GM19438 (cell line): Measurements from ENCODE around the gene CEBPZOS.
"Not testable (repeated sequence)": the region's sequence is repeated elsewhere in the genome, so short reads cannot be mapped to it uniquely, and the experiment has no call there.

ENCODE experiments used
- ATAC-seq: cut with Tn5 transposase; IDR thresholded peaks from one replicate; pipeline ENCODE4 v1.9.1; 2021; ENCODE audit warnings: low read depth; ENCODE audit not compliant: unreplicated experiment

CEBPZOS gene

GRCh38 chr2:37190290-37190689 lies 6.0 kb upstream of the CEBPZOS start:
- no peak for ATAC-seq

DNA sequence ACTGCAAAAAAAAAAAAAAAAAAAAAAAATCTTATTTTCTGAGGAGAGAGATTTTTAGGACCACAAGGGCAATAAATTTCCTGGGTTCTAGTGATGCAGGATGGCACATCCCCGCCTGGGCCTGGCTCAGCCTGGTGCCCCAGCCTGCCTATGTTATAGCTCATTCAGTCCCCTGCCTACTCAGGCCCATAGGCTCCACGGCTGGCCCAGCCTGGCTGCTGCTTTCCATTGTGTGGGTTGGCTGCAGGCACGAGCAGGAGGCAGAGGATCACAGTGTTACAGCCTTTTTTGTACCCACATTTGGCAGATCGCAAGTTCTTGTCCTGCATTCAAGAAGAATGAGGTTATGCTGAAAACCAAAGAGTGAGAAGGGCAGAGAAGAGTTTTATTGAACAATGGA lies 5.0 kb upstream of the CEBPZOS start:
- ATAC-seq, result no peak

- ATAC-seq, result no peak
Observed at GRCh38 chr2:37191747-37192146, 4.5 kb upstream of the CEBPZOS start.

GRCh38 chr2:37192551-37192950 lies 3.7 kb upstream of the CEBPZOS start:
- no peak for ATAC-seq

DNA sequence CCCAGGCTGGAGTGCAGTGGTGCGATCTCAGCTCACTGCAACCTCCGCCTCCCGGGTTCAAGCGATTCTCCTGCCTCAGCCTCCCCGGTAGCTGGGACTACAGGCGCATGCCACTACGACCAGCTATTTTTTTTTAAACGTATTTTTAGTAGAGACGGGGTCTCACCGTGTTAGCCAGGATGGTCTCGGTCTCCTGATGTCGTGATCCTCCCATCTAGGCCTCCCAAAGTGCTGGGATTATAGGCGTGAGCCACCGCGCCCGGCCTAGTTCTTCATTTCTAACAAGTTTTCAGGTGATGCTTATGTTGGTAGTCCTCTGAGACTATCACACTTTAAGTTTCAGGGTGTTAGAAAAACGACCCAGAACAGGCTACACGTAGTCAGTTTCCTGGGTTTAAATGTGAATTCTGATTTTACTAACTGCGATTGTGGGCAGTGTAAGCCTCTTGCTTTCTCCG lies 405 bp upstream of the CEBPZOS start:
- not testable (repeated sequence) for ATAC-seq

DNA sequence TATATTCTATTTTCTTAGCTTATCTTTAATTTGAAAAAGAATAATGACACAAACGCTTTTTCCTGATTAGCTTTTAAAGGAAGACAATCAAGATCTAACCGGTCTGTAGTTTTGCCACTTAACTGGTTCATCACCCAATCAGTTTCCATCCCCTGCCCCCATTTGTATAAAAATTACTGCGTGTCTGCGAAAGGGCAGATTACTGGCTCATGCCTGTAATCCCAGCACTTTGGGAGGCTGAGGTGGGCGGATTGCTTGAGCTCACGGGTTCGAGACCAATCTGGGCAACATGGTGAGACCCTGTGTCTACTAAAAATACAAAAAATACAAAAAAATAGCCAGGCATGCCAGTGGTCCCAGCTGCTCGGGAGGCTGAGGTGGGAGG lies 2.4 kb downstream of the CEBPZOS start:
- no peak for ATAC-seq

GRCh38 chr2:37201208-37201607 lies 4.9 kb downstream of the CEBPZOS start:
- no peak for ATAC-seq

DNA sequence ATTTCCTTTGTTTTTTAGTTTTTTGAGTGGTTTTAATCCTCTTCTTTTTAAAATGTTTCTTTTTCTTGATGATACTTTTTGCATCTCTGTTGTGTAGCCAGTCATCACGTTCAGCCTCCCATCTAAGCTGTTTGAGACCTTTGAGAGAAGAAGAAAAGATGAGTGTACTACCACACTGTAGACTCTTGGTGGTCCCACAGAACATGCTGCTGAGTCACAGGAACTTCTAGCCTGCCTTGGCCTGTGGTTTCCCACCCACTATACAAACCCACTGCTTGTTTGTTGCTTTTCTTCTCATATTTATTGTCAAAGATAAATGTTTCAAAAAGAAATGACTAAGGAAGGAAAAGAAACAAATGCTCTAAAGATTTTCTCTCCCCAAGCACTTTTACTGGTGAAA lies 5.5 kb downstream of the CEBPZOS start:
- ATAC-seq, result no peak

DNA sequence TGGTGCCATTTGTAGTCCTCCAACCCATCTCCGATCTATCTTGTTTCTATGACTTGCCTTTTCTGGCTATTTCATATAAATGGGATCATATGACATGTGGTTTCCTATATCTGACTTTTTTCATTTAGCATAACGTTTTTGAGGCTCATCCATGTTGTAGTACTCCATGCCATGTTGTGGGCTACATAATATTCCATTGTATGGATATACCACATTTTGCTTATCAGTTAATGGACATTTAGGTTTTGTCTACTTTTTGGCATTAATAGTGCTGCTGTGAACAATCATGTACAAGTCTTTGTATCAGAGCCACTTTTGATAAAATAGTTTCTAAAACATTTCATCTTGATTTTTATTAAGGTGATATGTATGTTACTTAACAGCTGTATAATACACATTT lies 7.4 kb downstream of the CEBPZOS start:
- ATAC-seq, result no peak

DNA sequence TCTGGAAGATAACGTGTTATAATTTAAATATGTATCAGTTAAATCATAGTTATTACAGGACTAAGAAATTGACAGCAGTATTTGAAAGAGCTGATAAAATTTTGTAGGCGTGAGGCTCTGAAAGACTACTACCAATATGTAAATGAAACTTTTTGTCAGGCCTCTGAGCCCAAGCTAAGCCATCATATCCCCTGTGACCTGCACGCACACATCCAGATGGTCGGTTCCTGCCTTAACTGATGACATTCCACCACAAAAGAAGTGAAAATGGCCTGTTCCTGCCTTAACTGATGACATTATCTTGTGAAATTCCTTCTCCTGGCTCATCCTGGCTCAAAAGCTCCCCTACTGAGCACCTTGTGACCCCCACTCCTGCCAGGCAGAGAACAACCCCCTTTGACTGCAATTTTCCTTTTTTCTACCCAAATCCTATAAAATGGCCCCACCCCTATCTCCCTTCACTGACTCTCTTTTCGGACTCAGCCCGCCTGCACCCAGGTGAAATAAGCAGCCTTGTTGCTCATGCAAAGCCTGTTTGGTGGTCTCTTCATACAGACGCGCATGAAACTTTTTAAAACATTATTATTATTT lies 8.9 kb downstream of the CEBPZOS start:
- ATAC-seq, result not testable (repeated sequence)

DNA sequence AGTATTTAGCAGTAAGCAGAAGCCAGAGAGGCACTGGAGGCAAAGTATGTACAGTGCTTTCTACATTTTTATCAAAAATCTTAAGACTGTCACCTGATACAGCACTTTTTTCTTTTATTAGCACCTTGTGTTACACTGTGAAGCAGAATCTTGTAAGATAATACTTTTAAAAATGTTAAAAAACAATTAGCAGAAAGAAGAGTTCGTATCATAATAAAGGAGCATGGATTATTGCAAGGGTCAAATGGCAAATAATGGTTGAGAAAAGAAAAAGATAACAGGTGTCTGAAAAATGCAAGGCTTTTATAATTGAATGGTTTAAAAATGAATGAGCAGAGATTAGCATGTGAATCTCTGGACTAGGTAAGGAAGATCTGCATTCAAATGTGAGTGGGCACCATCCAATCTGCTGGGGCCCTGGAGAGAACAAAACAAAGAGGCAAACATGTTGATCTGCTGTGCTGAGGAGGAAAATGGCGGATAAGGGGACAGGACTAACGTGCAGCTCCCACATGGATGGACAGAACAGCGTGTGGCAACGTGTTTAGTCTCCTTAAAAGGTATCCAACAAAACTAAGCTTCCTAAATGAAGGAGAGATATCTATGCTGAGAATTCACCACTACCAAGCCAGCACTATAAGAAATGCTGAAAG lies 9.5 kb downstream of the CEBPZOS start:
- no peak for ATAC-seq

DNA sequence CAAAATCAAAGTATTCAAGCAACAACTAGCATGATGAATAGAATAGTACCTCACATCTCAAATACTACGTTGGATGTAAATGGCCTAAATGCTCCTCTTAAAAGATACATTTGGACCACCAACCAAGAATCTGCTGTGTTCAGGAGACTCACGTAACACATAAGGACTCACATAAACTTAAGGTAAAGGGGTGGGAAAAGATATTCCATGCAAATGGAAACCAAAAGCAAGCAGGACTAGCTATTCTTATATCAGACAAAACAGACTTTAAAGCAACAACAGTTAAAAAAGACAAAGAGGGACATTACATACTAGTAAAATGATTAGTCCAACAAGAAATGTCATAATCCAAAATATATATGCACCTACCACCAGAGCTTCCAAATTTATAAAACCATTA lies 10.5 kb downstream of the CEBPZOS start:
- not testable (repeated sequence) for ATAC-seq

- no peak for ATAC-seq
Observed at GRCh38 chr2:37211212-37211611, 14.9 kb downstream of the CEBPZOS start.

DNA sequence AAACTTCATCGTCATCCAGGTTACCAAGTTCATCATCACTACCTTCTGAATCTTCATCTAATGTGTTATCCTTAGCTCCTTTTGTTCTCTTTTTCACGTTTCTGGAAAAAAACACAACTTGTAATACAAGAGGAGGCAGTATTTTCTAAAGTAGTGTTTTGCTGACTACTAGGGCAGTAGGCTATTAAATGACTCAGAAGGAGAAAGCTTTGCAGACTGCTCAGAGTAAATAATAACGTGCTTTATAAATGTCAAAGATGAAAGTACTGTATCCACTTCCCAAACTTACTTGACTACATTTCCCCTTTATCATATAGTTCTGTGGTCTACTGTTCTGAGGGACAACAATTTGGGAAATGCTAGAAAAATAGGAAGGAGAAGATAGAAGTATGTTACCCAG lies 15.6 kb downstream of the CEBPZOS start:
- no peak for ATAC-seq

DNA sequence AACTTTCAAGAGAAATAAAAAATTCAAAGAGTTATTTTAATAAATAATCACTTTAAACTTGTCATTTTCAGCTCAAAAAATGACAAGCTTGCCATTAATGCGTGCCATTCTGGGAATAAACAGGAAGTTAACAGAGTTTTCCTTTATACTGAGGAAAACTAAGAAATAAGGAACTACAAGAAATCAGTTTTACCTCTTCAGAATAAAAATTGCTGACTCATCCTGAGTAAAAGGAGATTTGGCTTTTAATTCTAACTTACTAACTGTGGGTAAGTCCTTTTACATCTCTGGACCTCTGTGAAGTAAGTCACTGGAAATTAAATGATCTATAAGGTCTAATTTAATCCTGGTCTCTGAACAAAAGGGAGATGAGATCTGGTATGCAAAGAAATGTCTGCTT lies 19.0 kb downstream of the CEBPZOS start:
- ATAC-seq, result no peak

- ATAC-seq, result no peak
Observed at GRCh38 chr2:37219046-37219445, 22.8 kb downstream of the CEBPZOS start.

DNA sequence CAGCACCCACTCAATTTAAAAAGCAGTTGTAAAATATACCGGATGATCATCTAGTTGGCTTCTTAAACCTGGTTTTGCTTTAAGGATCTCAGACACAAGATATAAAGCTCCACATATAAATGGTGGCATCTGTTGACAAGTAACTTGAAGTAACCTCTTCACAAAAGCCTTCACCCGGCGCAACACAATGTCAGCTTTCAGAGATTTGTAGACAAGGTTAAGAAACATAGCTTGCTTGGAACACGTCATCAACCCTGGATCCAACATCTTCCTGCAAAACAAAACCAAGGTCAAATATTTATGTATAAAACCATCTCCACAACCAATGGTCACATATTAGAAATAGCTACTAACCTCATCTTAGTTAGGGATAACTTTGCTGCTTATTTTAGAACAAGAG lies 26.8 kb downstream of the CEBPZOS start:
- ATAC-seq, result no peak

DNA sequence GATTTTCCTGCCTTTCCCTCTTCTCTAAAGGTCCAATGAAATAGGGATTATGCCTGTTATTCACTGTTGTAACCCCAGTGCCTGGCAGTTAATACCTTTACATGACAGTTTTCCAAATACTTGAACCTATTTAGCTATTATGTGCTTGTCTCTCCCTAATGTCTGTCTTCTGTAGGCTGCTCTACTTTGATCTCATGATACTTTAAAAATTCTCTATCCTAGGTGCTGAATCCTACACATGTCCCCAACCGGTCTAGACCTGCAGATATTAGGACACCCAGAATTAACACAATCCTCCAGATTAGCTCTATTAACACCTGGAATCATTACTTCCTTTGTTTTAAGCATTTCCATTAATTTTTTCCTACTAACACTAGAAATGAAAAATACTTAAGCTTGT lies 27.8 kb downstream of the CEBPZOS start:
- no peak for ATAC-seq

GRCh38 chr2:37225129-37225528 lies 28.8 kb downstream of the CEBPZOS start:
- ATAC-seq, result not testable (repeated sequence)

- ATAC-seq, result no peak
Observed at GRCh38 chr2:37226863-37227262, 30.6 kb downstream of the CEBPZOS start.

DNA sequence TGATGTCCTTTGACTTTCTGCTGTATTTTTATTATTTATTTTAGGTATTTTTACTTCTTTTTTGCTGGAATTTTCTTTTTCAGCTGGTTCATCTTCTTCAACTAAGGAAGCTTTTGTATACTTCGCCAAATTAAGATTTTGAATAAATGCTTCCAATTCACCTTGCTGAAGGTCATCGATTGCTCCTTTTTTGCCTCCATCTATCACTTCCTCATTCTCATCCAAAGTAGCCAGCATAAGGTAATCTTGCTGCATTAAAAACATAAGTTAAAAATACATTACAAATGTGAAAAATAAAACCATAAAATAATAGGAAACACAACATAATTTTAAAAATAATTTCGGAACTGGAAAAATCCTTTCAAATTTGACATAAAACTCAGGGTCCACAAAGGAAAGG lies 32.5 kb downstream of the CEBPZOS start:
- no peak for ATAC-seq

GRCh38 chr2:37230581-37230980 lies 34.3 kb downstream of the CEBPZOS start:
- no peak for ATAC-seq
